GM19328 (cell line): ENCODE data around the gene ADAT3.

Experiments used
- ATAC-seq: cut with Tn5 transposase; IDR thresholded peaks from one replicate; pipeline ENCODE4 v1.9.1; 2021; ENCODE audit warnings: mild to moderate bottlenecking, moderate library complexity; ENCODE audit not compliant: unreplicated experiment

ADAT3 gene

GRCh38 chr19:1936916-1937610 lies 31.9 kb downstream of the ADAT3 start:
- no peak for ATAC-seq

GRCh38 chr19:1938071-1938470 lies 32.9 kb downstream of the ADAT3 start:
- no peak for ATAC-seq

GRCh38 chr19:1941146-1942077 lies 36.2 kb downstream of the ADAT3 start, which contains the start of gene CSNK1G2:
Gene CSNK1G2, plus strand, starts transcription at chr19:1941172. Its CDS starts 28,601 bp downstream, at chr19:1969773.
- no peak for ATAC-seq

GRCh38 chr19:1942078-1942933 lies 37.1 kb downstream of the ADAT3 start:
- no peak for ATAC-seq

- ATAC-seq, result no peak
These were observed 37.8 kb downstream of the ADAT3 start for GRCh38 chr19:1942934-1943555.

GRCh38 chr19:1943661-1944087 lies 38.5 kb downstream of the ADAT3 start:
- no peak for ATAC-seq

- no peak for ATAC-seq
These were observed 39.1 kb downstream of the ADAT3 start for GRCh38 chr19:1944088-1944915.

- ATAC-seq, result no peak
These were observed 39.8 kb downstream of the ADAT3 start for GRCh38 chr19:1944916-1945561.

- no peak for ATAC-seq
These were observed 40.7 kb downstream of the ADAT3 start for GRCh38 chr19:1945899-1946298.

GRCh38 chr19:1947651-1948209 lies 42.5 kb downstream of the ADAT3 start:
- ATAC-seq, result no peak

GRCh38 chr19:1949304-1950101 lies 44.3 kb downstream of the ADAT3 start:
- no peak for ATAC-seq

- ATAC-seq, result no peak
These were observed 45.4 kb downstream of the ADAT3 start for GRCh38 chr19:1950640-1951039.

GRCh38 chr19:1952635-1953034 lies 47.4 kb downstream of the ADAT3 start:
- ATAC-seq, result no peak

- ATAC-seq, result no peak
These were observed 47.8 kb downstream of the ADAT3 start for GRCh38 chr19:1953037-1953436.

- no peak for ATAC-seq
These were observed 48.4 kb downstream of the ADAT3 start for GRCh38 chr19:1953441-1954094.

GRCh38 chr19:1954532-1954933 lies 49.3 kb downstream of the ADAT3 start:
- no peak for ATAC-seq
